H1 (cell line): ENCODE measurements around the gene CYP39A1. TPM values are rescaled to one million over a fixed set of nuclear protein-coding genes. Genes with fewer than 3 reads are reported as not detected.

ENCODE experiments used
- CTCF ChIA-PET: fragments of 300-600 bp; sonication (Branson Sonifier 250); formaldehyde crosslinking; loops from one replicate; lab custom pipeline; 2021; ENCODE audit not compliant: partially characterized antibody; lab: Charles Lee
- POLR2A ChIA-PET: fragments of 300-600 bp; sonication (Branson Sonifier 250); formaldehyde crosslinking; loops from one replicate; lab custom pipeline; 2021; ENCODE audit warnings: inconsistent platforms; ENCODE audit not compliant: partially characterized antibody; lab: Charles Lee
- DNase-seq, 2 experiments: peaks; one replicate each; pipeline versions ENCODE4 v3.0.0 to v3.0.0-alpha.2; 2010 to 2022; ENCODE audit warnings: low spot score in 2 of 2, low read depth in 1 of 2, mixed read lengths in 1 of 2
- FAIRE-seq: peaks from 2 replicates; lab custom pipeline; 2011; peaks lifted over from hg19 to GRCh38; lab: Jason Lieb, UNC
- H2AFZ ChIP-seq: 2 replicates; pipeline ENCODE4 v1.8.1; 2012; ENCODE audit warnings: low read length, inconsistent platforms
- H2AK5ac ChIP-seq: 2 replicates; pipeline ENCODE4 v1.6.1; 2013; ENCODE audit warnings: low read depth, low read length
- H2BK120ac ChIP-seq: replicated peaks from 2 replicates; pipeline ENCODE3; 2013; ENCODE audit warnings: low read depth, low read length, inconsistent platforms
- H2BK12ac ChIP-seq: 2 replicates; pipeline ENCODE4 v1.6.1; 2013; ENCODE audit warnings: low read depth, low read length
- H2BK15ac ChIP-seq: 2 replicates; pipeline ENCODE4 v1.6.1; 2013; ENCODE audit warnings: low read length
- H2BK20ac ChIP-seq: 2 replicates; pipeline ENCODE4 v1.6.1; 2013; ENCODE audit warnings: low read length
- H2BK5ac ChIP-seq: 2 replicates; pipeline ENCODE4 v1.6.1; 2013; ENCODE audit warnings: low read depth, low read length
- H3K14ac ChIP-seq: 2 replicates; pipeline ENCODE4 v1.6.1; 2013; ENCODE audit warnings: inconsistent platforms; ENCODE audit not compliant: insufficient read length
- H3K18ac ChIP-seq: 2 replicates; pipeline ENCODE4 v1.6.1; 2013; ENCODE audit warnings: low read length; ENCODE audit errors: extremely low read depth
- H3K23ac ChIP-seq: 2 replicates; pipeline ENCODE4 v1.6.1; 2013; ENCODE audit warnings: inconsistent platforms; ENCODE audit not compliant: insufficient read length
- H3K23me2 ChIP-seq: 2 replicates; pipeline ENCODE4 v1.6.1; 2013; ENCODE audit warnings: low read depth, low read length
- H3K27ac ChIP-seq: 2 replicates; pipeline ENCODE4 v1.6.1; 2011; ENCODE audit warnings: low read depth, low read length, inconsistent platforms
- H3K27me3 ChIP-seq, 4 experiments: replicated peaks in 1 of 4; 1 replicate in 1 of 4; 2 replicates in 3 of 4; pipeline versions ENCODE4 v1.6.1 to v1.8.1; 2011 to 2013; ENCODE audit warnings: low read length in 3 of 4, mild to moderate bottlenecking in 3 of 4, inconsistent platforms in 2 of 4, mixed read lengths in 2 of 4, moderate library complexity in 1 of 4; ENCODE audit not compliant: control insufficient read depth in 3 of 4, insufficient read depth in 3 of 4; ENCODE audit errors: extremely low read depth in 1 of 4
- H3K36me3 ChIP-seq, 4 experiments: 2 replicates each; pipeline versions ENCODE4 v1.6.1 to v1.8.1; 2011 to 2013; ENCODE audit warnings: mild to moderate bottlenecking in 4 of 4, low read length in 3 of 4, moderate library complexity in 2 of 4, control low read depth in 1 of 4, inconsistent platforms in 1 of 4; ENCODE audit not compliant: insufficient read depth in 4 of 4, control insufficient read depth in 2 of 4
- H3K4ac ChIP-seq: replicated peaks from 2 replicates; pipeline ENCODE3; 2013; ENCODE audit warnings: low read length, low read depth, mixed read lengths, inconsistent platforms; ENCODE audit not compliant: insufficient read length
- H3K4me1 ChIP-seq, 4 experiments: replicated peaks in 1 of 4; 1 replicate in 1 of 4; 2 replicates in 3 of 4; pipeline versions ENCODE4 v1.6.1 to v1.8.1; 2011 to 2013; ENCODE audit warnings: low read length in 3 of 4, inconsistent platforms in 2 of 4, mixed read lengths in 1 of 4; ENCODE audit not compliant: insufficient read depth in 4 of 4, control insufficient read depth in 3 of 4
- H3K4me2 ChIP-seq, 2 experiments: 2 replicates each; pipeline versions ENCODE4 v1.6.1 to v1.8.1; 2011 to 2013; ENCODE audit warnings: low read depth in 2 of 2, low read length in 2 of 2, control low read depth in 1 of 2, inconsistent platforms in 1 of 2, mild to moderate bottlenecking in 1 of 2; ENCODE audit not compliant: insufficient read depth in 1 of 2
- H3K4me3 ChIP-seq, 4 experiments: fragments of 200-600, 300-600 bp in 1 of 4; sonication (generic), shearing (Covaris generic), sonication (Bioruptor Twin) in 1 of 4; 2 replicates each; pipeline versions ENCODE4 v1.5.1 to v1.8.1; 2011 to 2016; ENCODE audit warnings: low read length in 4 of 4, low read depth in 3 of 4, control low read depth in 2 of 4, inconsistent platforms in 2 of 4, mild to moderate bottlenecking in 2 of 4, mixed read lengths in 1 of 4, moderate library complexity in 1 of 4; ENCODE audit not compliant: insufficient read depth in 2 of 4; ENCODE audit errors: extremely low read depth in 1 of 4
- H3K56ac ChIP-seq: replicated peaks from 2 replicates; pipeline ENCODE3; 2013; ENCODE audit warnings: low read depth, mild to moderate bottlenecking, mixed read lengths, low read length, inconsistent platforms; ENCODE audit not compliant: insufficient read length
- H3K79me1 ChIP-seq: 2 replicates; pipeline ENCODE4 v1.6.1; 2013; ENCODE audit warnings: low read depth, low read length, control low read depth
- H3K79me2 ChIP-seq, 2 experiments: 2 replicates each; pipeline versions ENCODE4 v1.6.1 to v1.8.1; 2012 to 2013; ENCODE audit warnings: low read length in 2 of 2, mild to moderate bottlenecking in 2 of 2, inconsistent platforms in 1 of 2; ENCODE audit not compliant: insufficient read depth in 2 of 2, control insufficient read depth in 1 of 2
- H3K9ac ChIP-seq, 4 experiments: replicated peaks in 1 of 4; 1 replicate in 1 of 4; 2 replicates in 3 of 4; pipeline versions ENCODE4 v1.6.1 to v1.8.1; 2011 to 2013; ENCODE audit warnings: low read depth in 3 of 4, low read length in 3 of 4, control low read depth in 2 of 4, mild to moderate bottlenecking in 2 of 4, moderate library complexity in 2 of 4, inconsistent platforms in 1 of 4; ENCODE audit errors: extremely low read depth in 1 of 4
- H3K9me3 ChIP-seq, 2 experiments: 2 replicates each; pipeline versions ENCODE4 v1.6.1 to v1.8.1; 2012 to 2013; ENCODE audit warnings: mild to moderate bottlenecking in 2 of 2, moderate library complexity in 2 of 2, control low read depth in 1 of 2, inconsistent platforms in 1 of 2, low read depth in 1 of 2, low read length in 1 of 2, mixed read lengths in 1 of 2; ENCODE audit not compliant: insufficient read depth in 2 of 2
- H4K20me1 ChIP-seq, 2 experiments: replicated peaks in 1 of 2; 2 replicates each; pipeline versions ENCODE3 to v1.8.1; 2011 to 2013; ENCODE audit warnings: inconsistent platforms in 2 of 2, low read length in 2 of 2, mild to moderate bottlenecking in 1 of 2; ENCODE audit not compliant: insufficient read depth in 2 of 2, control insufficient read depth in 1 of 2
- H4K5ac ChIP-seq: 2 replicates; pipeline ENCODE4 v1.6.1; 2013; ENCODE audit warnings: low read length, low read depth, mixed read lengths, inconsistent platforms; ENCODE audit not compliant: insufficient read length
- H4K8ac ChIP-seq: 2 replicates; pipeline ENCODE4 v1.8.0; 2013; ENCODE audit warnings: mild to moderate bottlenecking, moderate library complexity, low read length, inconsistent platforms; ENCODE audit not compliant: insufficient read depth; ENCODE audit errors: extremely low read depth
- H4K91ac ChIP-seq: replicated peaks from 2 replicates; pipeline ENCODE3; 2013; ENCODE audit warnings: low read length, mixed read lengths, inconsistent platforms; ENCODE audit not compliant: insufficient read length
- BACH1 ChIP-seq: IDR thresholded peaks from 2 replicates; pipeline ENCODE4 v1.6.1; 2012; ENCODE audit warnings: low read length, improper control_type of control experiment
- BRCA1 ChIP-seq: IDR thresholded peaks from 2 replicates; pipeline ENCODE4 v1.6.1; 2012; ENCODE audit warnings: low read depth, low read length, improper control_type of control experiment
- CREB1 ChIP-seq: IDR thresholded peaks from 2 replicates; pipeline ENCODE4 v1.6.1; 2012; ENCODE audit warnings: inconsistent platforms
- EP300 ChIP-seq, 2 experiments: IDR thresholded peaks; 1 replicate in 1 of 2; 2 replicates in 1 of 2; pipeline ENCODE4 v1.6.1; 2011 to 2012; ENCODE audit warnings: low read depth in 2 of 2, low read length in 2 of 2, mild to moderate bottlenecking in 2 of 2, borderline replicate concordance in 1 of 2, inconsistent platforms in 1 of 2, moderate library complexity in 1 of 2
- HDAC6 ChIP-seq: IDR thresholded peaks from one replicate; pipeline ENCODE4 v1.7.1; 2012; ENCODE audit warnings: low read depth, mild to moderate bottlenecking, inconsistent platforms, low read length, moderate library complexity
- JUND ChIP-seq: IDR thresholded peaks from 2 replicates; pipeline ENCODE4 v1.6.1; 2011; ENCODE audit warnings: mild to moderate bottlenecking, improper control_type of control experiment, low read length
- RBBP5 ChIP-seq: IDR thresholded peaks from 2 replicates; pipeline ENCODE4 v1.7.1; 2012; ENCODE audit warnings: low read depth, mild to moderate bottlenecking, inconsistent platforms, low read length, moderate library complexity, borderline replicate concordance
- SIRT6 ChIP-seq: IDR thresholded peaks from one replicate; pipeline ENCODE4 v1.7.1; 2012; ENCODE audit warnings: low read length, inconsistent platforms
- SP4 ChIP-seq: IDR thresholded peaks from 2 replicates; pipeline ENCODE4 v1.6.1; 2012; ENCODE audit warnings: low read length, inconsistent platforms
- TAF7 ChIP-seq: optimal IDR thresholded peaks from 2 replicates; pipeline ENCODE3; 2011; ENCODE audit warnings: low read depth, mild to moderate bottlenecking, inconsistent platforms, low read length, moderate library complexity, borderline replicate concordance
- WGBS, 2 experiments: shearing (Covaris generic) in 1 of 2; methylation state at CpG; one replicate each; pipeline versions ENCODE4 v1.1.6 to v1.1.7; 2013 to 2015; ENCODE audit warnings: low lambda C conversion rate in 2 of 2, mixed read lengths in 2 of 2, inconsistent platforms in 1 of 2, low coverage in 1 of 2, missing lambda C conversion rate in 1 of 2; ENCODE audit not compliant: insufficient replicate concordance in 2 of 2, insufficient coverage in 1 of 2, insufficient read length in 1 of 2; ENCODE audit errors: extremely low coverage in 1 of 2, missing lambda C conversion rate in 1 of 2; 5-methylcytosine and 5-hydroxymethylcytosine counted together
- polyA plus RNA-seq, 7 experiments: library from polyadenylated mRNA; depleted of rRNA in 3 of 7; stranded (reverse) in 5 of 7; unstranded in 2 of 7; fragments of >200 nt in 5 of 7; fragments of 200-250 nt in 2 of 7; gene quantifications; 1 replicate in 5 of 7; 2 replicates in 1 of 7; 4 replicates in 1 of 7; pipeline versions ENCODE4 v1.2.1 to v1.2.3, GENCODE V29; 2011 to 2013; ENCODE audit warnings: missing spikeins in 2 of 7, mixed read lengths in 2 of 7
- total RNA-seq: library from RNA; stranded (reverse); fragmentation: NEBNext Ultra II Directional; extraction: Animal tissue kit (Norgen Biotek cat#: 25700); gene quantifications from 2 replicates; pipeline ENCODE4 v1.2.1, GENCODE V29; 2021
- TF ChIP-seq, protein P1 (sequence below): IDR thresholded peaks from 2 replicates; pipeline ENCODE4 v1.6.1; 2011; ENCODE audit warnings: low read depth, mild to moderate bottlenecking, low read length; ENCODE audit not compliant: insufficient read depth

Gene CYP39A1
- total and polyA plus RNA-seq, 2 of the 8 experiments (the other 6 are each of a cell fraction or from before 2014, with no cell fraction given), result 0.71 to 2.4 TPM

DNA sequence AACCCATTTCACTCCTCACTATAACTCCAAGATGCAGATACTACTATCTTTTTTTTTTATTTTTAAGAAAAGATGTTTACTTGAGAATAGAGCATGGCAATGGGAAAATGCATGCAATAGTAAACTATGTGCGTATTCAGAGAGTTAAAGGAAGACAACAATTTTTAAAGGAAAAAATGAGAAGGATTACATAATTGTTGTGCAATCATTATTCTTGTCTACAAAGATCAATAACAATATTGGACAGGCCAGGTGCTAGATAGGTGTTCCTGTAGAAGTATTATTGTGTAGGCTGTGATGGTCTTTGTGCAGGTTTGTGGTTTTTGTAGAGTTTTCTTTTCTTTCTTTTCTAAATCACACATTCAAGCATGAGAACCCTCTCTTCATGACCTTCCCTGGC is 20.6 kb downstream of the CYP39A1 start:
- no peak for DNase-seq
- Histone ChIP-seq H3K27me3 (no peaks in the 10 kb centered on the region), H3K23me2 (no peaks in the 10 kb centered on the region), H3K23ac (no peak overlapping the region), H3K4me3 (no peak overlapping the region), H4K5ac (no peak overlapping the region), H3K56ac (no peak overlapping the region), H3K27ac (no peak overlapping the region), H2AK5ac (no peak overlapping the region), H4K8ac (no peak overlapping the region), H3K79me1 (no peaks in the 10 kb centered on the region), H3K4me2 (no peak overlapping the region), H3K14ac (no peak overlapping the region), H4K20me1 (no peaks in the 10 kb centered on the region), H2BK20ac (no peak overlapping the region), H2BK120ac (no peak overlapping the region), H3K9me3 (no peaks in the 10 kb centered on the region), H2BK12ac (no peak overlapping the region), H3K79me2 (no peaks in the 10 kb centered on the region), H2BK15ac (no peak overlapping the region), H2AFZ (no peak overlapping the region), H3K4me1 (no peaks in the 10 kb centered on the region), H3K36me3 (no peaks in the 10 kb centered on the region), H3K9ac (no peak overlapping the region), H3K4ac (no peak overlapping the region), H4K91ac (no peak overlapping the region), H2BK5ac (no peak overlapping the region), H3K18ac (no peak overlapping the region)
- 90% methylated on average over 1 of the region's 1 CpG; no CpG with 5 or more reads in 1 of the 2 experiments for WGBS, 2 experiments
- ChIA-PET POLR2A (no interaction called here), CTCF (interaction anchor here (0.9 to 1.5 kb wide), 4 partner anchors 10 to 135 kb away, joined by 3 read pairs; no protein-coding TSS in a partner anchor)
- FAIRE-seq, result no peak
- TF ChIP-seq BACH1, result no peak
- TF ChIP-seq RBBP5, result no peak
- TF ChIP-seq EP300 (IDR thresholded peaks at IDR 0.05; ENCODE audit: borderline replicate concordance in 1 of 2, low read depth in 2 of 2, low read length in 2 of 2), result no peak
- no peak for TF ChIP-seq JUND
- TF ChIP-seq TAF7, result no peak
- no peak for TF ChIP-seq SIRT6
- TF ChIP-seq CREB1, result no peak
- no peak for TF ChIP-seq SP4
- TF ChIP-seq BRCA1, result no peak
- TF ChIP-seq, protein P1, sequence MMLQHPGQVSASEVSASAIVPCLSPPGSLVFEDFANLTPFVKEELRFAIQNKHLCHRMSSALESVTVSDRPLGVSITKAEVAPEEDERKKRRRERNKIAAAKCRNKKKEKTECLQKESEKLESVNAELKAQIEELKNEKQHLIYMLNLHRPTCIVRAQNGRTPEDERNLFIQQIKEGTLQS, result no peak
- no peak for TF ChIP-seq HDAC6
